Erythroblast (primary cell): ENCODE measurements around the gene PISD.
"Not testable (repeated sequence)": the region's sequence is repeated elsewhere in the genome, so short reads cannot be mapped to it uniquely, and the experiment has no call there.

Experiments used
- DNase-seq, 2 experiments: peaks; one replicate each; lab custom pipeline; 2025; lab: John Stamatoyannopoulos, UW
- GATA1 ChIP-seq: IDR thresholded peaks from 2 replicates; pipeline ENCODE4 v1.6.1; 2011; ENCODE audit warnings: low read depth, mild to moderate bottlenecking, control low read depth, low read length, moderate library complexity
- POLR2A ChIP-seq: IDR thresholded peaks from 2 replicates; pipeline ENCODE4 v1.6.1; 2011; ENCODE audit warnings: mild to moderate bottlenecking, low read length

Gene PISD

GRCh38 chr22:31676700-31677099, 14.7 kb upstream of the PISD start:
- peak; percentile 90 to 91 for DNase-seq
- TF ChIP-seq POLR2A (peak; percentile 65), GATA1 (no peak)

- DNase-seq: not testable (repeated sequence)
These were observed 12.2 kb upstream of the PISD start for GRCh38 chr22:31674219-31674618.

- not testable (repeated sequence) for DNase-seq
These were observed 6.8 kb upstream of the PISD start for GRCh38 chr22:31668849-31669248.

- DNase-seq: no peak
- no peak for TF ChIP-seq POLR2A
- TF ChIP-seq GATA1: no peak
These were observed 638 bp upstream of the PISD start for GRCh38 chr22:31662668-31663037.

- peak; percentile 36 to 50 for DNase-seq
These were observed 1.1 kb downstream of the PISD start for GRCh38 chr22:31660860-31661341.

GRCh38 chr22:31659246-31659645, 2.8 kb downstream of the PISD start:
- TF ChIP-seq POLR2A (no peak), GATA1 (no peak)
- DNase-seq: no peak

- TF ChIP-seq POLR2A (no peak), GATA1 (no peak)
These were observed 7.6 kb downstream of the PISD start for GRCh38 chr22:31654408-31654807.

GRCh38 chr22:31653944-31654343, 8.1 kb downstream of the PISD start:
- no peak for DNase-seq
- TF ChIP-seq GATA1 (no peak), POLR2A (no peak)

More at GRCh38 chr22:31654408-31654807, 7.6 kb downstream of the PISD start:
- no peak for DNase-seq

GRCh38 chr22:31652911-31653684, 8.9 kb downstream of the PISD start:
- TF ChIP-seq POLR2A (no peak), GATA1 (no peak)
- DNase-seq: no peak

- TF ChIP-seq GATA1 (no peak), POLR2A (no peak)
- no peak for DNase-seq
These were observed 9.9 kb downstream of the PISD start for GRCh38 chr22:31652088-31652487.

- no peak for DNase-seq
- TF ChIP-seq POLR2A (no peak), GATA1 (no peak)
These were observed 10.4 kb downstream of the PISD start for GRCh38 chr22:31651664-31652063.

- TF ChIP-seq POLR2A (no peak), GATA1 (no peak)
- no peak for DNase-seq
These were observed 11.6 kb downstream of the PISD start for GRCh38 chr22:31650391-31650790.

- DNase-seq: no peak
- TF ChIP-seq POLR2A: no peak
These were observed 14.3 kb downstream of the PISD start for GRCh38 chr22:31647523-31648320.

GRCh38 chr22:31647066-31647465, 14.9 kb downstream of the PISD start:
- no peak for TF ChIP-seq GATA1
- TF ChIP-seq POLR2A: no peak
- DNase-seq: no peak
